ENCODE results near the gene CTBP1.
A peak's percentile ranks its signal among the peaks of the same experiment; 100 is the strongest.

The CTBP1 gene

DNA sequence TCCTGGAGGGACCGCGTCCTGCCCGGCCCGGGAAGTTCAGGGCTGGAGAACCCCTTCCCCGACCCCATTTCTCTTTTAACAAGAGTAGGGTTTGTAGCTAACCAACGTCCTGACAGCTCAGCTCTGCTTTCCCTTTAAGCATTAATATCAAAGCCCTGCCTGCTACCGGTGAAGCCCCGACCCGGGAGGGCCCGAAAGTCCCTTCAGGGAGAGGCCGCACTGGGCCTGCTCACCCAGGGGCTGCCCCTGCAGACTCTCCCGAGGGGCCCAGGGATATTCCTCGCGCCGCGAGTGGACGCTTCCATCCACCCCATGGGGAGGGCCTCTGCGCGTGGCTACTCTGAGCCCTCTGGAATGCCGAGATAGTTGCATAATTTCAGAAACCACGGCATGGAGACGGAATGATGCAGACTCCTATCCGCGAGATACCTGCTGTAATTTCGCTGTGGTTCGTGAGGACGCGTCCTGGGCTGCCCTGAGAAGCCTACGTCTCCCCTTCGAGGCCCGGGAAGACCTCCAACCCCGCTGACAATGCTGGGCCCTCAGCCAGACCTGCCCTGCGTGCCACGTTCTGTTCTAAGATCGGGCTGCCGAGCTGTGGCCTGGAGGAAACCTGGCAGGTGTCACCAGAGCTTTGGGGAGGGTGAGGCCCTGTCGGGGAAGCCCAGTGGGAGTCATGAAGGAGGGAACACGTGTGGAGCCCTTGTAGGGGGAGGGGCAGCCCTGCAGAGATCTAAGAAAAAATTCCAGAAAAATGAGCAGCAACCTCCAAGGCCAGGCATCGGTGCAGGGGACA is 999 bp upstream of the CTBP1 start:
- peak; percentile 17 for DNase-seq (ENCODE audit: low spot score)

DNA sequence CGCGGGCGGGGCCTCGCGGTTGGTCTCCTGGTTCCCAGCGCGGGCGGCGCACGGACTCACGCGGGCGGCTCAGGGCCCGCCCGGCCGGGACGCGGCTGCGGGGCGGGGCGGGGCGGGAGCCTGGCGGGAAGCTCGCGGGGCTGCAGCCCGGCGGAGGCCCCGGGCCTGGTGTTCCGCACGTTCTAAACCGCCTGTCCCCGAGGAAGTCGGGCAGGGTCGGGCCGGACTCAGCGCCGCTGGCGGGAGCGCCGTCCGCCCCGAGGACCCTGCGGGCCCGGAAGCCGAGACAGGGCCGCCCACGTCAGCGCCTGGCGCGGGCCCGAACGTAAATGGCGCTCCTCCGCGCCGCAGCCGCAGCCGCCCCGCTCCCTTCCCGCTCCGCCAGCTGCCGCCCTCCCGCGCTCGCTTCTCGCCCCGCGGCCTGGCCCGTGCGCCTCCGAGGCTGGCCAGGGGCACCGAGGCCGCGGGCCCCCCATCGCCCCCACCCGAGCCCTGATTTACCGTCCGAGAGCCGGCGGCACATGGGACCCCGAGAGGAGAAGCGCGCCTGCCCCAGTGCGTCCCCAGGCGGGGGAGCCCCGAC is 309 bp upstream of the CTBP1 start:
- DNase-seq (ENCODE audit: low spot score): peak; percentile 82

DNA sequence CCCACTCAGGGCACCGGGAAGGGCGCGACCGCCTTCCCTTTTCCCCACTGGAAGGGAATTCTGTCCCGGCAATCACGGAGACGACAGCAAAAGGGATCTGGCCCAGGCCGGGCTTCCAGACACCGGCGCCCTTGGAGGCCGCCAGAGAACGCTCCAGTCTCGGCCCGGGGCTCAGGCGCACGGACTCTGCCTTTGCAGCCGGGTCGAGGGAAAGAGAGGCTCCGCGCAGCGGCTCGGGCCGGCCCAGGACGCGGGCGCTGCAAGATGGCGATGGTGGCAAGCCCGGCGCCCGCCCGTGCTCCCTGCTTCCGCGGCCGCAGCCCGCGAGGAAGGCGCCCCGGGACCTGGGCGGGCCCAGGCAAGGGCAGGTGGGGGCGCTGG is 1.1 kb downstream of the CTBP1 start:
- DNase-seq (ENCODE audit: low spot score): peak; percentile 8

DNA sequence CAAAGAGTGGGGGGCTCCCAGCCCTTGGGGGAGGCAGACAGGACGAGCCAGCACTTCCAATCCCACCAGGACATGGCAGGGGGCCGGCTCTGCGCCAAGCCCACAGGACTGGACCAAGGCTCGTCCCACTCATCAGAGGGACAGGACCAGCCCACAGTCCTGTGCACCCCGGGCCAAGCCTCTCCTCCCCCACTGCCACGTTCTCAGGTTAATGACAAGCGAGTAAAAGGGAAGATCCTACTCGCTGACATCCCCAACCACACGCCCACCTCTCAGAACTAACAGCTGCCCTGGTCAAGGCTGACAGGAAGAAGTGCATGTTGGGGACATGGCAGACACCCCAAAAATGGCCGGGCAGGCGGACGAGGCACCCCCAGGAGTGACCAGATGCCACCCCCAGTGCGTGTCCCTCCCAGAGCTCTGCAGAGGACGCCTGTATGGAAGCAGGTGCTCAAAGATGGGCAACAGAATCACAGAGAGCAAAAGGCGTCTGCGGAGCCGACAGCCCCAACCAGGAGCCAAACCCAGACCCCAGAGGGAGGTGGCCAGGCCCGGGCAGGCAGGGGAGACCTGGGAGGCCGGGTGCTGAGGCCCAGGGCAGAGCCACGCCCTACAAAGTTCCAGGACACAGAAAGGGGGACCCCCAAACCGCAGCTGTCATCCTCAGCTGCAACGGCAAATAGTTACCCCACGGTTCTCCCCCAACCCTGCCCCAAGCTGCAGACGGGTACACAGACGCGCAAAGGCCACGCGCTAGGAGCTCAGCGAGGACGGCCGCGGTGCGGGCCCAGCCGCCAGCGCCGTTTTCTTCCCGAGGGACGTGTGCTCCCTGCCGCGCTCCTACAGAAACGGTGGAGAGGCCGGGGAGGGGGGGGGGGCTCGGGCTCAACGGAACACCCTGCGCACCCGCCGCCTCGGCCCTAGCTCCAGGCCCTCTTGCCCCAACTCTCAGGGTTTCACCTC is 1.7 kb downstream of the CTBP1 start:
- DNase-seq (ENCODE audit: low spot score): no peak

DNA sequence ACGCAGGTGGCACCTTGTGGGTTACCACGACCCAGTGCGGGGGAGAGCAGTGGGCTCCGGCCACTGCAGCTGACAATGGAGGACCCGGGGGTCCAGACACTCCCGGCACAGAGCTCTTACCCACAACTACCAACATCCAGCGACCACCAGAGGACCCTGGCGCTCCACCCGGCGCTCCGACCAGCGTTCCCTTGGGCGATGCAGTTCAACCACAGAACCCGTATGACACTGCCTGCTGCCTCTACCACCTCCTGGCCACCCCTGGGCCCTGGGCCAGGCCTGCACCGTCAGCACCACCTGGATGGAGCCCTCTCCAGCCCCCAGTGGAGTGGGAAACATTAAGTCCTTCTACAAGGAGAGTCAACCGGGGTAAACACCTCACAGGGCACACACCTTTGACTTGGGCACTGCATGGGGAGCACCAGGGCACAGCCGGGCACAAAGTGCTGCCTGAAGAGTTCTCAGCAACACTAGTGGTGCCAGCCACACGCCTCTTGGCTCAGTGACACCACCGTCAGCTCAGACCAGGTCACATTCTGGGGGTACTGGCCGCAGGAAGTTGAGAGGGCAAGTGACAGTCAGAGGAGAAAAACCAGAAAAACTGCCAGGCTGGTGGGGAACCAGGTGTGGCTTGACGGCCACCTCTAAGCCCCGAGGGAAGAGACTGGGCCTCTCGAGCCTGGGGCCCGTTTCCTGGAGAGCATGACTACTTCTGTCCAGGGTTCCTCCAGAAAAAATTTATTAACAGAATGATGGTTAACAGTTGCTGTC is 2.6 kb downstream of the CTBP1 start:
- DNase-seq (ENCODE audit: low spot score): no peak

DNA sequence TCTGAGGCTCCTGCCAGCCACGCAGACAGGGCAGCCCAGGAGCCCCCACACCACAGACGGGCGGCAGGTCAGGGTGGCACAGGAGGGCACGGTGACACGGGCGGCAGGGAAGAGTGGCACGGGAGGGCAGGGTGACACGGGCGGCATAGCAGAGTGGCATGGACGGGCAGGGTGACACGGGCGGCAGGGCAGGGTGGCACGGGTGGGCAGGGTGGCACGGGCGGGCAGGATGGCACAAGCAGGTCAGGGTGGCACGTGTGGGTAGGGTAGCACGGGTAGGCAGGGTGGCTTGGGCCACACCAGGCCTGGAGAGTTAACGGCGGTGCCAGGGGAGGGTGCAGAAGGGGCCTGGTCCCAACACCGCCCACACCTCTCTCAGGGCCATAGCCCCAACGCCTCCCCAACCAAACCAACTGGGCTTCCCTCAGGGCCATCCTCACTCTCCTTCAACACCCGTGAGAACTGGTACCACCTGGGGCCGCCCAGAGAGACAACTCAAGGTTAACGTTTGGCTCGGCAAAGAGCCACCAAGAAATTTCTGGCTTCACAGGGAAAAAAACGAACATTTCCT is 3.4 kb downstream of the CTBP1 start:
- no peak for DNase-seq (ENCODE audit: low spot score)

DNA sequence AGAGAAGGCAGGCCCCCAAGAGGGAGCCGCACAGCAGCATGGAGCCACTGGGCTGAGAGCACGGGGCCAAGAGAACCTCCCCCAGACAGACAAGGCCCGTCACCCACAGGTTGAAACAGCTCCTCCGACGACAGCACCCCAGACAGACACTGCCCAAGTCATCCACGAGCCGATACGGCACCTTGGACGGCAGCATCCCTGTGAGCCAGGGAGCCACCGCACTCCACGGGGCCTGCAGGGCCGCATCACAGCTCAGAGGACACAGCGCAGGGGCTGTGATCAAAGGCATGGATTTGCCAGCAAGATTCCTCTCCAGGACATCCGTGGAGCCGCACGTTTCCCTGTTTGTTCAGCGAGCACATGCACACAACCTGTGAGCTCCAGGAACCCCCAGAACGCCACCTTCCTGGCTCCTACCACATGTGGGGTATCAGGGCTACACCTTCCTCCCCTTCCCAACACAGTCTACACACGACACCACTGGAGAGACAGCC is 3.9 kb downstream of the CTBP1 start:
- DNase-seq (ENCODE audit: low spot score): no peak

DNA sequence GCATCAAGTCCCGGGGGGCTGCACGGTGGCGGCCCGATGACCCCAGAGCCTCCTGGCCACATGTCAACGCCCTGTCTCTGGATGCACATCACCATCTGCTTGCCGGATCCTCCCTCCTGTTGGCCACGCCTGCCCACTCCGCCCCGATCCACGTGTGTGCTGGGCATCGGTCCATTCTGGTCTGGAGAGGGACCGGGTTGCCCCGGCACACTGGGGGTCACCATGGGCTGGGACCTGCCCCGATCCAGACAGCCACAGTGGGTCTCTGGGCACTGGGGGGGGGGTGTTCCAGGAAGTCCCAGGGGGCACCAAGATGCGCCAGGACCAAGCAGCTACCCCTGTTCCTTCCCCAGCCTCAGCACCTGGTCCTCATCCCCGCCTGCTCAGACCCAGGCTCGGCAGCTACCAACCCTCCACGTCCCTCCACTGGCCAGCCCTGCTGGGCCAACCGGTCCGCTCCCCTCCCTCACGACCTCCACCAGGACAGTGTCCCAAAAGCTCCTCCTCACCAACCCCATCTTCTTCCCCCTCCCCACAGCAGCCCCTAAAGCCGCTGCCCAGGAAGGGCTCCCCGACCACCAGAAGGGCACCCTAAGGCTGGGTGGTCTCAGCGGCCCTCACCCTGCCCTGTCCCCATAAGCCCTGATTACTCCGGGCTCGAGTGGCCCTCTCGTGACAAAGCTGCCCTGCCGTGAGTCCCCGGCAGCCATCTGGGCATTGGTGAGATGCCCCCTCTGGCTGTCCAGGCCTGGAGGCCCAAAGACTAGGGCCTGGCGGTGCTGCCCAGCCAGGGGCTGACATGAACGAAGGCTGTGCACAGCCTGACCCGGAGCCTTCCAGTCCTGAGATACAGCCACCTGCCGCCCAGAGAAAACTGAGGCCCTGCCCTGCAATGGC is 4.6 kb downstream of the CTBP1 start:
- DNase-seq (ENCODE audit: low spot score): no peak

DNA sequence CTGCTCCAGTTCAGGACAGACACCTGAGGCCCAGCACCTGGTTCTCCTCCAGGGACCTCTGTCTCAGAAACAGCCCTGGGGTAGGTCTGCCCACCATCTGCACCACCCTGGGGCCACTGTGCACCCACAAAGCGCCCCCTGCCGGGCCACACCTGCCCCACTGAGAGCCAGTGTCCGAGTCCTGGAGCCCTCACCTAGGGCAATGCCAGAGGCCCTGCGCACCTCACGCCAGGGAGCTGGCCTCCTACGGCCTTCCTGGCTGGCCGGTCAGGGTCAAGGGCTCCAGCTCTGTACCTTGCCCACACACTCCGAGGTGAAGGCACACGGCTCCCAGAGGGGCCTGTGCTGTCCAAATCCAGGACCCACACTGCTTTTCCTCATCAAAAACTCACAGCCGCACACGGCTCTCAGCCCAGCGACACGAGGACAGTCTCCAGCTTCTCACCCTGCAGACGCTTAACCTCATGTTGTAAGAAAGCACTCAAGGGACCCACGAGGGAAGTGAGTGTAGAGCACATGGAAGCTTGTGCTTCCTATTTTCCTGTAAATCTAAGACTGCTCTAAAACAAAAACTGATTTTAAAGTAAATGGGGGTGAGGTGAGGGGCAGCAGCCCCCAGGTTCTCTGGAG is 5.4 kb downstream of the CTBP1 start:
- peak; percentile 72 for DNase-seq (ENCODE audit: low spot score)

DNA sequence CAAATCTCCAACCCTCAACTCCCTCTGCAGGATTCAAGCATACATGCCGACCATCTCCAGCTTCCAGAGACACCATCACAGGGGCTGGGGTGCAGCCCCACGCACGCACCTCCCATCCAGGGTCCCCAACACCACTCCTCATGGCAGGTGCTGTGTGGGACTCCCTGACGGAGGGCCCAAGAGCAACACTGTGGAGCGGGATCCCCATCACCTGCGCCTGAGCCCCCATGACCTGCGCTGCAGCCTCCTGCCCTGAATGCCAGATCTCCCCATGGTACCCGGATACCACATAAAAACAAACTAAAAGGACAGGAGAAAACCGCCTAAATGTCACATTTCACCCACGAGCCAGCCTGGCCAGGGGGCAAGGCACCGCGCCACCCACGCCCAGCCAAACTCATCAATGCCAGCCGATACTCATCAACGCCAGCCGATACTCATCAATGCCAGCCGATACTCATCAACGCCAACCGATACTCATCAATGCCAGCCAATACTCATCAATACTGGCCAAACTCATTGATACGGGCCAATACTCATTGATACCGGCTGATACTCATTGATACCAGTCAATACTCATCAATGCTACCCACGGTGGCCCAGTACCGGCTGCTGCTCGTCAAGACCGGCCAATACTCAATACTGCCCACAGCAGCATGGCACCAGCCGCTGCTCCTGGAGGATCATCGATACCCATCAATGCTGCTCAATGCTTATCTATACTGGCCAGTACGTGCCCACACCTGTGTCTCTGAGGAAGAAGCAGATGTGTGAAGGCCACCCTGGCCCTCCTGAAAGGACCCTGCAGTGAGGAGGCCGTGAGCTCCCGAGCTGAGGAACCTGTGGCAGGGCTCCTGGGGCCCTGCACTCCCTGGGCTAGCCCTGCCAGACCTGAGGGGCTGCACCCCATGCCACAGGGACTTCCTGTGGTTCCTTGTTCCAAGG is 6.2 kb downstream of the CTBP1 start:
- no peak for DNase-seq (ENCODE audit: low spot score)

DNA sequence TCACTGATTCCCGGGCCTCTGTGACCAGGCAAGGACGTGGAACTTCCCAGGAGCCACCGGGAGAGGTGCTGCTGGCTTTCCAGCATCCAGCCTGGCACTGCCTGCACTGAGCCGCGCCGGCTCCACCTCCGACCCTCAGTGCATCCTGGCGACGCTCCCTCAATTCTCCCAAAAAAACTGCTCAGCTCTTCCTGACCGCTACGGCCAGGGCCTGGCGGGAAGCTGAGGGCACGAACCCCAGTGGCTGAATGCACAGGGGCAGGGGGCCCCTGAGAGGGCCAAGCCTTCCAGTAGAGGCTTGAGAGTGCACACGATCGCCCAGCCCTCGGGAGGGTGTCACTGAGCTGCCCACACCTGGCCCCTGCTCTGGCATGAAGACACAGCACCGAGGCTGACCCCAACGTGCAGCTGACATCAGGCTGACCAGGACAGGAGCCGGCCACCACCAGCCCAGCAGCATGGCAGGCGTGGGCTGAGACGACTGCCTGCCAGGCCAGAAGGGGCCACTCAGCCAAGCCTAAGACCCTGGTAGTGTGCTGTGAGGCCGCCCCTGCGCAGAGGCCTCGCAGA is 6.9 kb downstream of the CTBP1 start:
- no peak for DNase-seq (ENCODE audit: low spot score)

DNA sequence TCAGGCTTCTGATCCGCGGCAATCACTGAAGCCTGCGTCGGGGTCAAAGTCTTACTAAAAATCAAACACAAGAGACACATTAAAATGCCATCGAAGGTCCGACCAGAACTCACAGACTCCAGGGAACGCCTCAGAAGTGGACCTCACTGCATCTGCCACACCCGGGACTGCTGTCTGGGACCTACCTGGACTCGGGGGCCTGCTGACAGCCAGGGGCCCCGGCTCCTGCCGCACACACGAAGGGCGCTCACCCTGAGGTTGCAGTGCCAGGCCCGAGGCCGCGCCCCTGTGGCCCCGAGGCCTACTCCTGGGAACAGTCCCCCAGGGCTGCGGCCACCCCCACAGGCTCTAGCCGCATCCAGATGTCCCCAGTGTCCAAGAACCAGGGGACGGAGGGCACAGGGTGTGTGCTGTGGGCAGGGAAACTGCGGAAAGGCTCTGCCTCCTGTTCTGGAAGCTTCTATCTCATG is 7.4 kb downstream of the CTBP1 start:
- no peak for DNase-seq (ENCODE audit: low spot score)

DNA sequence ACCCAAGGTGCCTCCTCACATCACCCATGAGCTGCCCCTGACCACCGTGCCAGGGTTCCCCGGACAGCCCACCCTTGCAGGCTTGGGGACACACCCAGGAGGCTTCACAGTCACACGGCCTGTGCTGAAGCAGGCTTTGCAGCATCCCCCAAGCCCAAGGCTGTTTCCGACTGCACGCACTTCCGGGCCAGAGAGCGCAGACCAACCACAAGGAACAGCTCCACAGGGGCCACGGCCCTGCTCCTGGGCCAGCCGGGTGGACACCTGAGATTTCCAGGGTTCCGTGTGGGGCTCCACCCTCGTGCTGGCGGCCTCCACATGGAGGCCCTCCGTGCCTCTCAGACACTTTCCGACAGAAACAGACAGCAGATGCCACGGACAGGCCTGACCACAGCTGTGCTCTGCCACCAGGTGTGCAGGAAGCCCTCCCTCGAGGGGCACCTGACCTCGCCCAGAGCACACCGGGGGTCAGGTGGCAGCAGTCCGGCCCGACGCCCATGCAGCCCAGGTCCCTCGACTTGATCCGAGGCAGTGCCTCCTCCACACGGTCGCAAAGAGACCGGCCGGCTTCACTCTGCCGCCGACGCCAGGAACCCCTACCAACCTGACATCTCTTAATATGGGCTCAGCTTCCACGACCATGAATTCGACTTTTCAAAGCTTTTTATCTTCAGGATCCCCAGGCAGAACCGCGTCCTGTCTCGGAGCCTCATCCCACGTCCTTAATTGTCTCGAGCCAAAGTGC is 8.0 kb downstream of the CTBP1 start:
- DNase-seq (ENCODE audit: low spot score): no peak

DNA sequence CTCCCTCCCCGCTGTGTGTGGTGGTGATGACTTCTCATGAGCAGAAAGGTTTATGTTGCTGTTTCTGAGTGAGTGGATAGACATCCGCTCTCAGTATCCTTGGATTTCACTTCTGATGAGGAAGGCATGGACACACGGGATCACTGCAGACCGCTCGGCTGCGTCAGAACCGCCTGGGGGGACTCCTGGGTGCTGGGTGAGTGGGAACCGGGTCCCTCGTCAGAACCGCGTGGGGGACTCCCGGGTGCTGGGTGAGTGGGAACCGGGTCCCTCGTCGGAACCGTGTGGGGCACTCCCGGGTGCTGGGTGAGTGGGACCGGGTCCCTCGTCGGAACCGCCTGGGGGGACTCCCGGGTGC is 9.0 kb downstream of the CTBP1 start:
- no peak for DNase-seq (ENCODE audit: low spot score)

DNA sequence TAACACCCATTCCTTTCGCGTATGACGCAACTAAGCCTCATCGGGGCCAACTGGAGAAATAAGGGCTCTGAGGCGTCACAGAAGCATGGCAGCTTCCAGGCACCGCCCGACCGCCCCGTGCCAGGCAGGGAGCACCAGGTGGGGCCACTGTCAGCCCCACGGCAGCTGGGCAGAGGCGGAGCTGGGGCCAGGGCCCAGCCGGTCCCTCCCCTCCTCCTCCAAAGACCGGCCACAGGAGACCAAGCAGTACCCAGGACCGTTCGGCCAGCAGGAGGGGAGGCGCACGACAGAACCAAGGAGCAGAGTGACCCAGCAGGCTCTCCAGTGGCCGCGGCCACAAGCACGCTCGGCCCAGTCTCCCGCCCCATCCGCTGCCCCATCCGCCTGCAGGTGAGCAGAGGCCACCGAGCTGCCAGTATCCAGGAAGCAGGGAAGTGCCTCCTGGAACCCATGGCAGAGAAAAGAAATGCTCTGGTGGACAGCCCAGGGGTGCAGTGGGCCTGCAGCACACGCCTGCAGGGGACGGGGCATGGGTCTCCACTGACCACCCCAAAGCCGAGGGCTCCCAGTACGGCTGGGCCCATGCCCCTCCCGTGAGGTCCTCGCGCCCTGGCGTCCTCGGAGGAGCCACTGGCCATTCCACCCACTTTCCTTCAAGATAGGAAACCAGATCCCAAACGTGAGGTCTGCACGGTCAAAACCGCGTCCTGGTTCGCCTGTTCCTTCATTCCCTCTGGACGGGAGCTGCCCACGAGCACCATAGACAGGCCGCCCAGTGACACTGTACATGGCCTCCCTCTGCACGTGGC is 9.6 kb downstream of the CTBP1 start:
- no peak for DNase-seq (ENCODE audit: low spot score)

DNA sequence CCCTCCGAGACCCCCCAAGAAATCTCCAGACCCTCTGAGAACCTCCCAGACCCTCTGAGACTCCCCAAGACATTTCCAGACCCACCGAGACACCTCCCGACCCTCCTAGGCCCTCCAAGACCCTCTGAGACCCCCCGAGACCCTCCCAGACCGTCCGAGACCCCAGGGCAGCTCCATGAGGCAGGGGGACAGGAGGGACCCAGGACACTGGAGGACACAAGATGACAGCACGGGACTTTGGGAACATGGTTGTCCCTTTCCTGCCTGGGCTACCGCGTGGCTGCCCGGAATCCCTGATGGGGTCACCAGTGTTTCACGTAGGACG is 10.3 kb downstream of the CTBP1 start:
- no peak for DNase-seq (ENCODE audit: low spot score)
